ENCODE results near the gene ABCC12.

Gene ABCC12

DNA sequence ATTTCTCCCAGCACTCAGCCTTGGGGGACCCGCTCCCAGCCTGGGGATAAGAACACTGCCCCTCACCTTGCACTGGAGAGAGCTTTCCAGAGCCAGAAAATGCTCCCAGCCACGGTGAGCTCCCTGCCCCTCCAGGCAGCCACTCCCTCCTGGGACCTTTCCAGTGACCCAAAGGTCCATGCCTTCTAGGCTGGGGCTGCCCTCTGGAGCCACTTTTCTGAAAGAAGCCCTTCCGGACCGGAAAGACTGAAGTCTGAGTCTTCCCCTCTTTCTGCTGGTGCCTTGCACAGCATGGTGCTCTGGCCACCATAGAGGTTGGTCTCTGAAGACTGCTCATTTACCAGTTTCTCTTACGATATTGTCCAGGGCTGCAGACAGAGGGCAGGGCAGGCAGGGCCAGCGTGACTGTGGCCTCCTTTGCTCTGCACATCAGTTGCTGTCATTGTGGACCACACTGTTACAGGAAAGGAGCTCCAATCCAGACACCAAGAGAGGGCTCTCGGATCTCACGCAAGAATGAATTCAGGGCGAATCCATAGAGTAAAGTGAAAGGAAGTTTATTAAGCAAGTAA lies 7.1 kb upstream of the ABCC12 start:
- TF ChIP-seq, protein P1, sequence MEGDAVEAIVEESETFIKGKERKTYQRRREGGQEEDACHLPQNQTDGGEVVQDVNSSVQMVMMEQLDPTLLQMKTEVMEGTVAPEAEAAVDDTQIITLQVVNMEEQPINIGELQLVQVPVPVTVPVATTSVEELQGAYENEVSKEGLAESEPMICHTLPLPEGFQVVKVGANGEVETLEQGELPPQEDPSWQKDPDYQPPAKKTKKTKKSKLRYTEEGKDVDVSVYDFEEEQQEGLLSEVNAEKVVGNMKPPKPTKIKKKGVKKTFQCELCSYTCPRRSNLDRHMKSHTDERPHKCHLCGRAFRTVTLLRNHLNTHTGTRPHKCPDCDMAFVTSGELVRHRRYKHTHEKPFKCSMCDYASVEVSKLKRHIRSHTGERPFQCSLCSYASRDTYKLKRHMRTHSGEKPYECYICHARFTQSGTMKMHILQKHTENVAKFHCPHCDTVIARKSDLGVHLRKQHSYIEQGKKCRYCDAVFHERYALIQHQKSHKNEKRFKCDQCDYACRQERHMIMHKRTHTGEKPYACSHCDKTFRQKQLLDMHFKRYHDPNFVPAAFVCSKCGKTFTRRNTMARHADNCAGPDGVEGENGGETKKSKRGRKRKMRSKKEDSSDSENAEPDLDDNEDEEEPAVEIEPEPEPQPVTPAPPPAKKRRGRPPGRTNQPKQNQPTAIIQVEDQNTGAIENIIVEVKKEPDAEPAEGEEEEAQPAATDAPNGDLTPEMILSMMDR (IDR thresholded peaks at IDR 0.05; ENCODE audit: insufficient read depth, low read length) = no peak
- TF ChIP-seq SPI1 (IDR thresholded peaks at IDR 0.05; ENCODE audit: borderline replicate concordance, low read depth) (no peak), POLR2AphosphoS5 (IDR thresholded peaks at IDR 0.05; ENCODE audit: low read depth) (no peak), GABPA (IDR thresholded peaks at IDR 0.05; ENCODE audit: low read depth) (no peak)
- TF ChIP-seq, protein P2, sequence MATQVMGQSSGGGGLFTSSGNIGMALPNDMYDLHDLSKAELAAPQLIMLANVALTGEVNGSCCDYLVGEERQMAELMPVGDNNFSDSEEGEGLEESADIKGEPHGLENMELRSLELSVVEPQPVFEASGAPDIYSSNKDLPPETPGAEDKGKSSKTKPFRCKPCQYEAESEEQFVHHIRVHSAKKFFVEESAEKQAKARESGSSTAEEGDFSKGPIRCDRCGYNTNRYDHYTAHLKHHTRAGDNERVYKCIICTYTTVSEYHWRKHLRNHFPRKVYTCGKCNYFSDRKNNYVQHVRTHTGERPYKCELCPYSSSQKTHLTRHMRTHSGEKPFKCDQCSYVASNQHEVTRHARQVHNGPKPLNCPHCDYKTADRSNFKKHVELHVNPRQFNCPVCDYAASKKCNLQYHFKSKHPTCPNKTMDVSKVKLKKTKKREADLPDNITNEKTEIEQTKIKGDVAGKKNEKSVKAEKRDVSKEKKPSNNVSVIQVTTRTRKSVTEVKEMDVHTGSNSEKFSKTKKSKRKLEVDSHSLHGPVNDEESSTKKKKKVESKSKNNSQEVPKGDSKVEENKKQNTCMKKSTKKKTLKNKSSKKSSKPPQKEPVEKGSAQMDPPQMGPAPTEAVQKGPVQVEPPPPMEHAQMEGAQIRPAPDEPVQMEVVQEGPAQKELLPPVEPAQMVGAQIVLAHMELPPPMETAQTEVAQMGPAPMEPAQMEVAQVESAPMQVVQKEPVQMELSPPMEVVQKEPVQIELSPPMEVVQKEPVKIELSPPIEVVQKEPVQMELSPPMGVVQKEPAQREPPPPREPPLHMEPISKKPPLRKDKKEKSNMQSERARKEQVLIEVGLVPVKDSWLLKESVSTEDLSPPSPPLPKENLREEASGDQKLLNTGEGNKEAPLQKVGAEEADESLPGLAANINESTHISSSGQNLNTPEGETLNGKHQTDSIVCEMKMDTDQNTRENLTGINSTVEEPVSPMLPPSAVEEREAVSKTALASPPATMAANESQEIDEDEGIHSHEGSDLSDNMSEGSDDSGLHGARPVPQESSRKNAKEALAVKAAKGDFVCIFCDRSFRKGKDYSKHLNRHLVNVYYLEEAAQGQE (IDR thresholded peaks at IDR 0.05; ENCODE audit: insufficient replicate concordance, low read depth) = no peak
- H3K27me3 ChIP-seq (ENCODE audit: insufficient read depth, poor library complexity, severe bottlenecking) = no peaks in the 10 kb centered on the region
- DNase-seq (ENCODE audit: low read depth in 1 of 2, low spot score in 1 of 2) = no peak
- H3K4me3 ChIP-seq (replicated peaks; ENCODE audit: insufficient read depth, low read length) = no peak overlapping the region
- no peak overlapping the region for H3K27ac ChIP-seq (replicated peaks)

DNA sequence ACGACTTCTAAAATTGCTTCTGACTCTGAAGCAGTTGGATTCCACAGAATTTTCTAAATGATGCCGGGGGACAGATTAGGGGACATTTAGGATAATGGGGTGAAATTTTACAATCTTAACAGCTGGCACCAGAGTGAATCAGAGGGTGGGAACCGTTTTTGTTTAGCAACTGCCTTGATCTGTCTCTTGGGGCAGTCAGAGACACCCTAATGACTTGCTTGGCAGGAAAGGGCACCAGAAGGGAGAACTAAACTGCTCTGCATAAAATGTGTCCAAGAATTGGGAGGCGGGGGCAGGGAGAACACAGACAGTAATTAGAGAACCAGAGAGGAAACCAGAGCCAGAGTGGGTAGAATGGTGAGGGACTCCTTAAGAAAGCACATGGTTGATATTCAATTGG lies 6.1 kb upstream of the ABCC12 start:
- TF ChIP-seq, protein P1 (IDR thresholded peaks at IDR 0.05; ENCODE audit: insufficient read depth, low read length) = no peak
- TF ChIP-seq SPI1 (IDR thresholded peaks at IDR 0.05; ENCODE audit: borderline replicate concordance, low read depth) (no peak), POLR2AphosphoS5 (IDR thresholded peaks at IDR 0.05; ENCODE audit: low read depth) (no peak), GABPA (IDR thresholded peaks at IDR 0.05; ENCODE audit: low read depth) (no peak)
- TF ChIP-seq, protein P2 (IDR thresholded peaks at IDR 0.05; ENCODE audit: insufficient replicate concordance, low read depth) = no peak
- Histone ChIP-seq H3K4me3 (replicated peaks; ENCODE audit: insufficient read depth, low read length) (no peak overlapping the region), H3K27ac (replicated peaks) (no peak overlapping the region), H3K27me3 (ENCODE audit: insufficient read depth, poor library complexity, severe bottlenecking) (no peaks in the 10 kb centered on the region)
- DNase-seq (ENCODE audit: low read depth in 1 of 2, low spot score in 1 of 2) = no peak

DNA sequence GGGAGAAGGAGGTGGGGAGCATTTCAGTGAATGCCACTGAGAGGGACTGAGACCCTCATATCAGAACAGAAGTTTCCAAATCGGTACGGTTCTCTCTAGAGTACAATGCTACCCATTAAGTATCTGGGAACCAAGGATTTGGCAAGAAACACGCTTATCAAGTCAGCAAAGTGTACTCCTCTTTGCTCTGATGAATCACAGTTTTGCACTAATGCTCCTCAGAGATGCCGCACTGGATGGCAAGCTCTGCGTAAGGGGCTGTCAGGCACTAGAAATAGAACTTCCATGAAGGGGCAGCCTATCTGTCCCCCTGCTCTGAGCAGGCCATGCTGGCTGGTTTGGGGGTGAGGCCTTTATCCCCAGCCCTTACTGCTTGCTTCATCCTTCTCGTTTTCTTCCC lies 4.8 kb upstream of the ABCC12 start:
- Histone ChIP-seq H3K27me3 (ENCODE audit: insufficient read depth, poor library complexity, severe bottlenecking) (no peaks in the 10 kb centered on the region), H3K27ac (replicated peaks) (no peak overlapping the region), H3K4me3 (replicated peaks; ENCODE audit: insufficient read depth, low read length) (no peak overlapping the region)
- TF ChIP-seq GABPA (IDR thresholded peaks at IDR 0.05; ENCODE audit: low read depth) (no peak), SPI1 (IDR thresholded peaks at IDR 0.05; ENCODE audit: borderline replicate concordance, low read depth) (no peak), POLR2AphosphoS5 (IDR thresholded peaks at IDR 0.05; ENCODE audit: low read depth) (no peak)
- TF ChIP-seq, protein P1 (IDR thresholded peaks at IDR 0.05; ENCODE audit: insufficient read depth, low read length) = no peak
- TF ChIP-seq, protein P2 (IDR thresholded peaks at IDR 0.05; ENCODE audit: insufficient replicate concordance, low read depth) = no peak
- no peak for DNase-seq (ENCODE audit: low read depth in 1 of 2, low spot score in 1 of 2)
